HEK293 (cell line): Measurements from ENCODE around the gene AHCY.

Experiments used
- CTCF ChIA-PET: fragments of 350-600 bp; formaldehyde crosslinking; extraction: SDS; loops from one replicate; lab custom pipeline; 2021; ENCODE audit warnings: antibody characterized with exemption; lab: Yijun Ruan, JAX
- POLR2A ChIA-PET: fragments of 300-600 bp; formaldehyde crosslinking; extraction: SDS; loops from one replicate; lab custom pipeline; 2020; ENCODE audit warnings: antibody characterized with exemption, inconsistent platforms; lab: Yijun Ruan, JAX
- H3K27ac ChIP-seq: fragments of 200-500 bp; sonication (Bioruptor generic); 2 replicates; pipeline ENCODE4 v1.5.1; 2014; ENCODE audit warnings: low read depth, low read length, control low read depth, inconsistent platforms; ENCODE audit errors: extremely low read depth
- H3K36me3 ChIP-seq, 2 experiments: fragments of 200-500 bp in 1 of 2; sonication (Bioruptor generic) in 1 of 2; 1 replicate in 1 of 2; 2 replicates in 1 of 2; pipeline ENCODE4 v1.5.1; 2014 to 2017; ENCODE audit warnings: inconsistent platforms in 2 of 2, low read length in 2 of 2; ENCODE audit not compliant: control insufficient read depth in 2 of 2, insufficient read depth in 1 of 2
- H3K4me1 ChIP-seq: fragments of 200-500 bp; sonication (Bioruptor generic); 2 replicates; pipeline ENCODE4 v1.5.1; 2014; ENCODE audit warnings: mild to moderate bottlenecking, low read length, inconsistent platforms; ENCODE audit not compliant: control insufficient read depth, insufficient read depth
- H3K4me3 ChIP-seq: 2 replicates; pipeline ENCODE4 v1.5.1; 2011; ENCODE audit warnings: low read depth, mild to moderate bottlenecking, control low read depth, low read length, moderate library complexity
- H3K9me3 ChIP-seq: fragments of 200-500 bp; sonication (Bioruptor generic); 2 replicates; pipeline ENCODE4 v1.5.1; 2014; ENCODE audit warnings: low read depth, low read length, inconsistent platforms; ENCODE audit not compliant: control insufficient read depth, insufficient read depth
- BCL11A ChIP-seq: fragments of 450-650 bp; formaldehyde crosslinking; IDR thresholded peaks from 2 replicates; pipeline ENCODE4 v1.5.1; 2016; ENCODE audit warnings: low read depth, missing biosample characterization, missing genetic modification characterization
- EGR2 ChIP-seq: fragments of 450-650 bp; formaldehyde crosslinking; IDR thresholded peaks from 2 replicates; pipeline ENCODE4 v1.5.1; 2016; ENCODE audit warnings: low read depth, missing biosample characterization, missing genetic modification characterization
- GLIS2 ChIP-seq: fragments of 450-650 bp; formaldehyde crosslinking; IDR thresholded peaks from 2 replicates; pipeline ENCODE4 v1.5.1; 2016; ENCODE audit warnings: missing biosample characterization, missing genetic modification characterization
- TCF7L2 ChIP-seq: IDR thresholded peaks from 2 replicates; pipeline ENCODE4 v1.6.1; 2011; ENCODE audit warnings: low read depth, mild to moderate bottlenecking, inconsistent platforms, low read length, moderate library complexity, borderline replicate concordance
- TRIM28 ChIP-seq: IDR thresholded peaks from 2 replicates; pipeline ENCODE4 v1.6.1; 2011; ENCODE audit warnings: low read length, control low read depth, borderline replicate concordance
- TSHZ1 ChIP-seq: fragments of 450-650 bp; formaldehyde crosslinking; IDR thresholded peaks from 2 replicates; pipeline ENCODE4 v1.5.1; 2016; ENCODE audit warnings: missing biosample characterization, missing genetic modification characterization, borderline replicate concordance
- ZBTB17 ChIP-seq: fragments of 450-650 bp; formaldehyde crosslinking; IDR thresholded peaks from 2 replicates; pipeline ENCODE4 v1.5.1; 2016; ENCODE audit warnings: missing biosample characterization, missing genetic modification characterization
- ZBTB20 ChIP-seq: fragments of 450-650 bp; formaldehyde crosslinking; IDR thresholded peaks from 2 replicates; pipeline ENCODE4 v1.5.1; 2016; ENCODE audit warnings: missing biosample characterization, missing genetic modification characterization
- ZFP41 ChIP-seq: fragments of 450-650 bp; formaldehyde crosslinking; IDR thresholded peaks from 2 replicates; pipeline ENCODE4 v1.5.1; 2016; ENCODE audit warnings: missing biosample characterization, missing genetic modification characterization, borderline replicate concordance
- ZNF114 ChIP-seq: fragments of 450-650 bp; formaldehyde crosslinking; IDR thresholded peaks from 2 replicates; pipeline ENCODE4 v1.5.0; 2017; ENCODE audit warnings: missing biosample characterization, missing genetic modification characterization
- ZNF175 ChIP-seq: fragments of 450-650 bp; formaldehyde crosslinking; IDR thresholded peaks from 2 replicates; pipeline ENCODE4 v1.5.1; 2016; ENCODE audit warnings: missing biosample characterization, missing genetic modification characterization
- ZNF184 ChIP-seq: fragments of 450-650 bp; IDR thresholded peaks from 2 replicates; pipeline ENCODE4 v1.5.1; 2018; ENCODE audit warnings: missing biosample characterization, mild to moderate bottlenecking, missing genetic modification characterization
- ZNF223 ChIP-seq: fragments of 450-650 bp; formaldehyde crosslinking; IDR thresholded peaks from 2 replicates; pipeline ENCODE4 v1.5.1; 2016; ENCODE audit warnings: missing biosample characterization, missing genetic modification characterization
- ZNF239 ChIP-seq: fragments of 450-650 bp; formaldehyde crosslinking; IDR thresholded peaks from 2 replicates; pipeline ENCODE4 v1.5.1; 2016; ENCODE audit warnings: missing biosample characterization, missing genetic modification characterization
- ZNF280C ChIP-seq: fragments of 450-650 bp; formaldehyde crosslinking; IDR thresholded peaks from 2 replicates; pipeline ENCODE4 v1.5.1; 2016; ENCODE audit warnings: missing biosample characterization, missing genetic modification characterization
- ZNF416 ChIP-seq: fragments of 450-650 bp; formaldehyde crosslinking; IDR thresholded peaks from 2 replicates; pipeline ENCODE4 v1.5.1; 2016; ENCODE audit warnings: missing biosample characterization, missing genetic modification characterization
- ZNF548 ChIP-seq: fragments of 450-650 bp; formaldehyde crosslinking; IDR thresholded peaks from 2 replicates; pipeline ENCODE4 v1.5.1; 2016; ENCODE audit warnings: missing biosample characterization, missing genetic modification characterization
- ZNF600 ChIP-seq: fragments of 450-650 bp; formaldehyde crosslinking; IDR thresholded peaks from 2 replicates; pipeline ENCODE4 v1.5.1; 2016; ENCODE audit warnings: missing biosample characterization, missing genetic modification characterization
- ZNF660 ChIP-seq: fragments of 450-650 bp; IDR thresholded peaks from 2 replicates; pipeline ENCODE4 v1.5.1; 2018; ENCODE audit warnings: missing biosample characterization, mild to moderate bottlenecking, missing genetic modification characterization
- TF ChIP-seq, protein P1 (sequence below): fragments of 450-650 bp; formaldehyde crosslinking; IDR thresholded peaks from 2 replicates; pipeline ENCODE4; 2016; ENCODE audit warnings: missing biosample characterization, missing genetic modification characterization

Gene AHCY

DNA sequence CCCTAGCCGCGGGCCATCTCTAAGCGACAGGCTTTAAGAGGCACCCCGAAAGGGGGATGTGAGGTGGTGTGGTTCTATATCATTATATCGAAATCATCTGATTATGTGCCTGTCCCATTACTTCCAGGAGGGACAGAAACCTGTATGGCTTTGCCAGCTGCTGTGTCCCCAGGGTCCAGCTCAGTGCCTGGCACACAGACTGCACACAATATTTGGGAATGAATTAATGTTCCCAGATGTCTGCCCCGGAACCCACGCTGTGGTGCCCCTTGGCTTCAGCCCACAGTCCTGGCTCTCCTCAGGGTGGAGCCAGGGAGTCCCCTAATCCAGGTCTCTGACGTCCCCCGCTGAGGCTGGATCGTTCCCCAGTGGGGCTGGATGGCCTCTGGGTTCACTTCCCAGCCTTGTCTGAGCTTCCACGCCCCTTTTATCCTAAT lies 8.9 kb upstream of the AHCY start:
- ChIA-PET CTCF (interaction anchor here (0.6 to 5.0 kb wide), 73 partner anchors 8 to 470 kb away, joined by 3 to 116 read pairs (median 7); partner anchors contain the start of genes AHCY, DYNLRB1 and ITCH), POLR2A (interaction anchor here (1.1 to 2.7 kb wide), 4 partner anchors 9 to 204 kb away, joined by 3 to 17 read pairs (median 14); partner anchors contain the start of genes AHCY, DYNLRB1 and ITCH)
- no peaks in the 10 kb centered on the region for H3K9me3 ChIP-seq
- H3K27ac ChIP-seq, result no peak overlapping the region
- H3K4me3 ChIP-seq, result no peak overlapping the region
- TF ChIP-seq ZNF223 (tag by site-specific recombination) (no peak), TSHZ1 (tag by site-specific recombination) (no peak), GLIS2 (0 out of 2 replicates have a peak, but pooled peaks have one; percentile 9), ZBTB20 (tag by site-specific recombination) (no peak), TRIM28 (no peak), ZNF175 (tag by site-specific recombination) (no peak), ZNF280C (tag by site-specific recombination) (no peak), ZBTB17 (tag by site-specific recombination) (0 out of 2 replicates have a peak, but pooled peaks have one; percentile 29), BCL11A (no peak), TCF7L2 (no peak), ZNF184 (tag by site-specific recombination) (no peak), ZNF239 (no peak), ZNF416 (tag by site-specific recombination) (no peak), ZNF660 (tag by site-specific recombination) (no peak), ZNF548 (tag by site-specific recombination) (no peak), ZNF114 (tag by site-specific recombination) (no peak)
- TF ChIP-seq, protein P1, sequence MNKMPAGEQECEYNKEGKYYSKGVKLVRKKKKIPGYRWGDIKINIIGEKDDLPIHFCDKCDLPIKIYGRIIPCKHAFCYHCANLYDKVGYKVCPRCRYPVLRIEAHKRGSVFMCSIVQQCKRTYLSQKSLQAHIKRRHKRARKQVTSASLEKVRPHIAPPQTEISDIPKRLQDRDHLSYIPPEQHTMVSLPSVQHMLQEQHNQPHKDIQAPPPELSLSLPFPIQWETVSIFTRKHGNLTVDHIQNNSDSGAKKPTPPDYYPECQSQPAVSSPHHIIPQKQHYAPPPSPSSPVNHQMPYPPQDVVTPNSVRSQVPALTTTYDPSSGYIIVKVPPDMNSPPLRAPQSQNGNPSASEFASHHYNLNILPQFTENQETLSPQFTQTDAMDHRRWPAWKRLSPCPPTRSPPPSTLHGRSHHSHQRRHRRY (tag by site-specific recombination), result no peak
- TF ChIP-seq, all 188 proteins: peak for 2
- no peaks in the 10 kb centered on the region for H3K36me3 ChIP-seq
- H3K4me1 ChIP-seq, result no peaks in the 10 kb centered on the region

DNA sequence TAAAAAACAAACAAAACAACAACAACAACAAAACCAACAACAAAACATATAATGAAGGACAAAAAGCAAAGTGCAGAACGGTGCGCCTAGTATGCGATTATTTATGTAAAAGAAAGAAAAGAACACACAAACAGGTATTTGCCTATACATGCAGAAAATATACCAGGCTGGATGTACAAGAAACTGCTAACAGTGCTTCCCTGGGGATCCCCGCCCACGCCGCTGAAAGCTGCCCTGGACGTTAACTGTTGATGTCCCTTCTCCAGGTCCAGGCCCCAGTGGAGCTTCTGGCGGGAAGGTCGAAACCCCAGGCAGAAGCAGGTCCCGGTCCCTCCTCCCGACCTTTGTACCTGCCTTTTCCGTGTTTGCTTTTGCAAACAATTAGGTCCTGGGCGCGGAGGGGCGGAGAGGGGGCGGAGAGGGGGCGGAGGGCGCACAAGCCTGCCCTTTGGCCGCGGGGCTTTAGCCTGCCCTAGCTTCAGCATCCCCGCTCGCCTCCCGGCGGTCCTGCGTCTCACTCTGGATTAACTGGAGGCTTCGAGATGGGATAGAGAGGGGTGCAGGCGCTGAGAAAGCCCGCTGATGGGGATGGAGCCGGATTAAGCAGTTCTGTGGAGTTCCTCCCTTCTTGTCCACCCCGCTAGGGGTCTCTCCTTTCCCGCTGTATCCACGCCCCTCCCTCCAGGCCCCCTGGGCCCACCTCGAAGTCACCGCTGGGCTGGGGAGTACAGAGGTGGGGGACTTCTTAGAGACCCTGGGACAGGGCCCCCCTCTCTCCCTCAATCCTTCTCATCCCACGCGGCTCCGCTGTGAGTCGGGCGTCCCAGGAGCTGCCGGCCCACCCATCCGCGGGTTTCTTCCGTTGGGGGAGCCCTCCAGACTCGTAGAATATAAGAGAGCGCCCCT lies 8.2 kb upstream of the AHCY start:
- TF ChIP-seq ZNF600 (tag by site-specific recombination) (0 out of 2 replicates have a peak, but pooled peaks have one; percentile 27), ZFP41 (tag by site-specific recombination) (no peak), EGR2 (tag by site-specific recombination) (peak; percentile 43)
- CTCF ChIA-PET, result interaction anchor here (0.6 to 5.0 kb wide), 33 partner anchors 8 to 458 kb away, joined by 3 to 116 read pairs (median 8); partner anchors contain the start of genes AHCY and DYNLRB1

More for the DNA sequence above, 8.2 kb upstream of the AHCY start:
- POLR2A ChIA-PET, result interaction anchor here (2.0 to 2.7 kb wide), 2 partner anchors 8 to 204 kb away, joined by 15 to 17 read pairs; partner anchors contain the start of genes AHCY and DYNLRB1
- H3K36me3 ChIP-seq, result no peaks in the 10 kb centered on the region
- H3K9me3 ChIP-seq, result no peaks in the 10 kb centered on the region
- H3K4me3 ChIP-seq, result no peak overlapping the region
- no peaks in the 10 kb centered on the region for H3K4me1 ChIP-seq
- no peak overlapping the region for H3K27ac ChIP-seq
